ENCODE measurements around the gene CYB561D2. TPM values are rescaled to one million over a fixed set of nuclear protein-coding genes. Genes with fewer than 3 reads are reported as not detected.

Gene CYB561D2
- total and polyA plus RNA-seq, 9 of the 15 experiments (the other 6 are each of a cell fraction or from before 2014, with no cell fraction given) = 4.2 to 16.6 (median 9.4) TPM

DNA sequence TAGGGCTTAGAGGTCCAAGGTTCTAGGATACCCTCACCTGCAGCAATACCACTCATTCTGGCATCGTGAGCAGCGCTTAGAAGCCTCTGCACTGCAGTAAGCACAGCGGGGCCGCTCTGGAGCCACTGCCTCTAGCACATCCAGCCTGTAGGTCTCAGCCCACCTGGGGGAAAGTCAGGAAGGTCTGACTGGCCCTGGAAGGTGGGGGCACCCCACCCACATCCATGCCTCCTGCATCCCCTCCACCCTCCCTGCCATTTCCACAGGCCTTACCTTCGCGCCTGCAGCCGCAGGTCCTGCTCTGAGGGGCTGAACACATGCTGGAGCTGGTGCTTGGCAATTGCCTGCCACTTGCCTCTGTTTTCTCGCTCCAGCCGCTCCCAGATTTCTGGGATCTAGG lies 9.1 kb upstream of the CYB561D2 start (continued):
- TF ChIP-seq ZNF280A (IDR thresholded peaks at IDR 0.05; ENCODE audit: low read depth, partially characterized antibody) (no peak), SMC3 (conservative IDR thresholded peaks at IDR 0.05; ENCODE audit: insufficient read depth, low read depth, low read length) (no peak), STAT5A (IDR thresholded peaks at IDR 0.05; ENCODE audit: borderline replicate concordance, low read length) (no peak), MAFG (tag; conservative IDR thresholded peaks at IDR 0.05) (no peak), TCFL5 (CRISPR knock-in tag; conservative IDR thresholded peaks at IDR 0.05) (no peak), NFXL1 (CRISPR knock-in tag; IDR thresholded peaks at IDR 0.05) (no peak), HNRNPLL (IDR thresholded peaks at IDR 0.05; ENCODE audit: low read depth, low read length, poor library complexity, severe bottlenecking) (no peak), ZNF778 (CRISPR knock-in tag; IDR thresholded peaks at IDR 0.05) (no peak), FOXK1 (CRISPR knock-in tag; IDR thresholded peaks at IDR 0.05; ENCODE audit: borderline replicate concordance) (no peak)
- TF ChIP-seq, protein P1, sequence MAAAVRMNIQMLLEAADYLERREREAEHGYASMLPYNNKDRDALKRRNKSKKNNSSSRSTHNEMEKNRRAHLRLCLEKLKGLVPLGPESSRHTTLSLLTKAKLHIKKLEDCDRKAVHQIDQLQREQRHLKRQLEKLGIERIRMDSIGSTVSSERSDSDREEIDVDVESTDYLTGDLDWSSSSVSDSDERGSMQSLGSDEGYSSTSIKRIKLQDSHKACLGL (CRISPR knock-in tag; IDR thresholded peaks at IDR 0.05; ENCODE audit: borderline replicate concordance, poor library complexity, severe bottlenecking) = no peak
